HG03342 (cell line): ENCODE data around the gene GPX1.

ENCODE experiments used
- ATAC-seq: cut with Tn5 transposase; IDR thresholded peaks from one replicate; pipeline ENCODE4 v1.9.1; 2021; ENCODE audit warnings: mild to moderate bottlenecking, moderate library complexity; ENCODE audit not compliant: unreplicated experiment

Gene GPX1

DNA sequence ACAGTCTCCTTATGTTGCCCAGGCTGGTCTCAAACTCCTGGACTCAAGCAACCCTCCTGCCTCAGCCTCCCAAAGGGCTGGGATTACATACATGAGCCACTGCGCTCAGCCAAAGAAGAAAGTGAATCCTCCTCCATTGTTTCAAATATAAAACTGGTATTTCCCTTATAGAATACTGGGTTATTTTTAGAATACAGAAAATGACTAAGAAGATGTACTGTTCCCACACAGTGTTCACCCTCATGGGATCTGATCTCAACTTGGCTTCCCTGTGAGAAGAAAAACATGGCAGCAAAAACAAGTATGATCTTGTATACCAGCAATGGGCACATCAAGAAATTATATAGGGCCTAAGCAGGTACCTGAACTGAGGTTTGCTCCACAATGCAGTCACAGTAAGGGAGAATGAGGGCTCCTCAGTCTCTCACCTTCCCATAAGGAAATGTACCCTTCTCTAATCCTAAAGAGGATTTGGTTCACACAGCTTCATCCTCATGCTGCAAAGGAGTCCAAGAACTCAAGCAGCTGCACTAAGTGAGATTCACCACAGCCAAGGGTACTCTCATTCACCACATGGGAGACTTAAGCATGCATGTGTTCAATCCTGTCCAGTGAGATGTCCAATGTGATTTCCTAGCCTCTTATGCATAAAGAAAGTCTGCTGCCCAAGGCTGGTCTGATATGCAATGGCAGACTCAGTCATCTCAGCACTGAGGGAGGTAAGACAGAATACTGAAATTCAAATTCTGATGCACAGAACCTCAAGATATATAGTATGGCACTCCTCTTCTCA lies 44.1 kb downstream of the GPX1 start:
- no peak for ATAC-seq

DNA sequence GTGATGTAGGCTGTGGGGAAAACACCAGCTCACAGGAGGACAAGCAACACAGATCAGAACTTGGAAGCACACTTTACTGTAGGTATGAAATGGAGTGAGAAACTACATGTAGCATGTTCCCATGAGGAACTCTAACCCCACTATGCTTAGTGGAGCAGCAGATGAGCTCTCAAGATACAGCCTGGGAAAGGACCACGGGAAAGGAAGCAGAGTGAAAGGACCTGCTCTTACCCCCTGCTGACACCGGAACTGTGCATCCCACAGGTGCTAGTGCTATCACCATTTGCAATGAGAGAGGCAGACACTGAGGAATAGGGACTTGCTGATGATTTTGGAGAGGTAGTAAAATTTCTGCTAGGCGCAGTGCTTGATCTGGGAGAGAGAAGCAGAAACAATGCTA lies 46.9 kb downstream of the GPX1 start:
- no peak for ATAC-seq

GRCh38 chr3:49310677-49311076 lies 47.5 kb downstream of the GPX1 start:
- no peak for ATAC-seq
